Transverse colon (tissue), 4 donors: ENCODE data around the gene ZNF705A. TPM values are rescaled to one million over a fixed set of nuclear protein-coding genes. Genes with fewer than 3 reads are reported as not detected.
"Not testable (repeated sequence)": the region's sequence is repeated elsewhere in the genome, so short reads cannot be mapped to it uniquely, and the experiment has no call there.

Experiments used
- DNase-seq: peaks from one replicate; pipeline ENCODE4 v3.0.0-alpha.2; 2019
- H3K27ac ChIP-seq, 4 donors: fragments of 200-600 bp; sonication (generic); 2 replicates each; pipeline ENCODE4 v1.5.1; 2016 to 2018; ENCODE audit warnings: inconsistent platforms in 4 of 4
- H3K27me3 ChIP-seq: fragments of 200-600 bp; sonication (generic); 2 replicates; pipeline ENCODE4 v1.5.1; 2017; ENCODE audit warnings: inconsistent platforms
- H3K36me3 ChIP-seq, 4 donors: fragments of 200-600 bp; sonication (generic); 2 replicates each; pipeline ENCODE4 v1.5.1; 2017 to 2019; ENCODE audit warnings: inconsistent platforms in 4 of 4
- H3K4me1 ChIP-seq, 4 donors: fragments of 200-600 bp; sonication (generic); 2 replicates each; pipeline ENCODE4 v1.5.1; 2017 to 2020; ENCODE audit warnings: inconsistent platforms in 4 of 4
- H3K4me3 ChIP-seq, 4 donors: fragments of 200-600 bp; sonication (generic); 1 replicate in 1 of 4; 2 replicates in 3 of 4; pipeline versions ENCODE4 v1.5.1 to v1.6.1; 2017 to 2019; ENCODE audit warnings: inconsistent platforms in 4 of 4
- H3K9me3 ChIP-seq, 2 donors: fragments of 200-600 bp; sonication (generic); 2 replicates each; pipeline ENCODE4 v1.5.1; 2017 to 2019; ENCODE audit warnings: inconsistent platforms in 2 of 2
- WGBS, 2 donors: methylation state at CpG; one replicate each; pipeline ENCODE4 v1.1.5; 2018; ENCODE audit warnings: low coverage in 1 of 2; 5-methylcytosine and 5-hydroxymethylcytosine counted together
- in situ Hi-C, 4 donors: fragments of 200-750 bp; cut with MboI; loops; one replicate each; pipeline versions ENCODE4 v1.15.0 to v1.15.1; 2017; ENCODE audit warnings: low sequenced_read_pairs in 3 of 4, low pct_ligation_motif_present in 1 of 4, low pct_unique_long_range_greater_than_20kb in 1 of 4
- intact Hi-C: fragments of 100-400 bp; cut with DNase I; formaldehyde crosslinking; loops from one replicate; pipeline ENCODE4 v1.15.1; 2023; ENCODE audit warnings: low total_unique reads
- total RNA-seq, 4 donors: library from RNA; depleted of rRNA; stranded (reverse); fragments of >200 nt; gene quantifications; one replicate each; pipeline ENCODE4 v1.1.0, GENCODE V29; 2016

The ZNF705A gene
- total RNA-seq, 4 donors from 2014 or later = not detected

DNA sequence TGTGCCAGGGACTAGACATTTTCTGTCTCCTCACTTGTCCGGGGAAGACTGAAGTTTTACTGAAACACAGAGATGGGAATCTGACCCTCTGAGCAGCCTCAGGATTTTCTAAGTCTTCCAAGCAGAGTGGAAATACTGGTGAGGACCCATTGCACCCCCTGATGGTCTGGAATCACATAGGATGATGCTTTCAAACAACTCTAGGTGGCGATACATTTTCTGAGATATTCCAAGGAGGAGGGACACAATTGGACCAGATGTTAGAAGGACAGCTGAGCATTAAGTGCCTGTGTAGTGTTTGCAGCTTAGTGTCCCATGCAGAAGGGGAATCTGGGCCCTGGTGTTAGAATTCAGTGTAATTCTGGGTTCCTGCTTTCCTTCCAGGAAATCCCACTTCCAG lies 31.3 kb downstream of the ZNF705A start:
- intact Hi-C loops, H3K36me3 ChIP-seq, H3K4me3 ChIP-seq, H3K9me3 ChIP-seq, in situ Hi-C loops, H3K27me3 ChIP-seq, DNase-seq, H3K27ac ChIP-seq, H3K4me1 ChIP-seq: not testable (repeated sequence)
- 83% methylated on average over 2 of the region's 2 CpGs; no CpG with 5 or more reads in 1 of the 2 donors for WGBS, 2 donors

DNA sequence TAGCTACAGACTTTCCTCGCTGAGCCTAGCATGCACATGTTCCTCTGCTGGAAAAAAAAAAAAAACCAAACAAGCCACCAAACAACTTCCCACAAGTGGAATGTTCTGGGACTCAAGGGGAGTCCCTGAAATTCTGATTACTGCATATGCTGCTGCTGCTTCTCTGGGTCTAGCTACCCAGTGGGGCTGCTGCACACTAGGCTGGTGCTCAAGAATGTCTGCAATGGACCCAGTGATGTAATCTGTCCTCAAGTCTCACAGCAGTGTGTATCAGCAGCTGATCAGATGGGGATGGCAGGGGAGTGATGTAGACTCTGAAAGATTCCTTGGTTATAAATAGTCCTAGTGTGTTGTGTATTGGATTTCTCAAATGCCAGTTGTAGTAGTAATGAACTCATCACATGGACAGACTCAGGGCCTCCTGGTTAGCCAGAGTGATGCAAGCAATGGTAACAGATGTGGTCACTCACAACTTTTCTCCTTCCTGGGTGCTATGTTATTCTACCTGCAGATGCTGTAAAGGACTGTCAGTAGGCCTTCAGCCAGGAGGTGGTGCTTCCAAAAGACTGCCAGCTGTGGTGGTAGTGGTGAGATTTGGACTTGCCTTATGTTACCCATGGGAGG lies 41.0 kb downstream of the ZNF705A start:
- H3K36me3 ChIP-seq, intact Hi-C loops, H3K27me3 ChIP-seq, H3K4me3 ChIP-seq, H3K27ac ChIP-seq, H3K9me3 ChIP-seq, in situ Hi-C loops, DNase-seq, H3K4me1 ChIP-seq: not testable (repeated sequence)
- 91% methylated on average over 1 of the region's 1 CpG; no CpG with 5 or more reads in 1 of the 2 donors for WGBS, 2 donors

DNA sequence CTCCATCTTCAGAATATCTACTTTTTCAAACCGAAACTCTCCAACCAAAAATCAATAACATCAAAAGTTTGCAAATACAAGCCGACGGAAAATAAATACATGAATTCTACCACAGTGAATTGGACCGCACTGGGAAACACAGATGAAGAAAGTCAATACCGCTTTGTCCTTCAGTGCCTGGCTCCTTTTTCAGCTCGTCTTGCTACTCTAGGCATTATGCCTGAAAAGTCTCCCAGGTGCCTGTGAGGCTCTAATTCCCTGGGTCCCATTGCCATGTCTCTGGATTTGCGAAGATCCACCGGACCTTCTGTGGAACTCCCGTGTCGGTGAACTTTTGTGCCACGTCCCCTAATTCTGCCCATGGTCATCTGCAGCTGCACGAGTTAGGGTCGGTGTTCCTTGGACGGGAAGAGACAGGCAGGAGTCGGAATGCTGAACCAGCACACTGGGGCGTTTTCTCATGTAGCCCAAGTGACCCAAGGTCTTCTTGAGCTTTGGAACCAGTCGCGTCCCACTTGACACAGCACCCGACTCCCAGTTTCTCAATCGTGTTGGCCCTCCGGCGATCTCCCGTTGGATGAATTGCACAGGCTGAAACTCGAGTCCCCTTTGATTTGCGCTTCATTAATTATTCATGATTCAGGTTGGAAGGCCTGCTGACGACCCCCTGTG lies 62.0 kb downstream of the ZNF705A start:
- DNase-seq, H3K9me3 ChIP-seq, H3K27ac ChIP-seq, H3K36me3 ChIP-seq, intact Hi-C loops, H3K4me1 ChIP-seq, in situ Hi-C loops, H3K4me3 ChIP-seq, H3K27me3 ChIP-seq: not testable (repeated sequence)
- 84 to 90% methylated on average over 6 to 26 of the region's 26 CpGs for WGBS, 2 donors

DNA sequence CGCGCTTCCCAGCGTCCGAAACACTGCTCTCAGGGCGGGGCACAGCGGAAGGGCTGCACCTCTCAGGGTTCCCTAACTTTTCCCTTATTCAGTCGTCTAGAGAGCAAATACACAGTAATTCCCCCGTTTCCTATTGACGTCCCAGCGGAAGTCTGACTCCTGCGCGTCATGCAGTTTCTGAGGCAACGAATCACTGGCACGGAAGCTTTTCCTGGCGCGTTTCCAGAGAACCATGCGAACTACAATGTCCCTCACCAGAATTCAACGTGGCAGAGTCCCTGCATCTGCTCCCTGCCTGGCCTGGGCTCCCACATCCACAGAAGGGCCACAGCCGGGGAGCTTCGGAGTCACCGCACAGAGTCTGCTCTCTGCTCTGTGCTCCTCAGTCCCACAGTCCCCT lies 64.6 kb downstream of the ZNF705A start:
- H3K27ac ChIP-seq, H3K36me3 ChIP-seq, in situ Hi-C loops, H3K27me3 ChIP-seq, DNase-seq, intact Hi-C loops, H3K4me1 ChIP-seq, H3K9me3 ChIP-seq, H3K4me3 ChIP-seq: not testable (repeated sequence)
- 84 to 88% methylated on average over 8 to 21 of the region's 21 CpGs for WGBS, 2 donors

DNA sequence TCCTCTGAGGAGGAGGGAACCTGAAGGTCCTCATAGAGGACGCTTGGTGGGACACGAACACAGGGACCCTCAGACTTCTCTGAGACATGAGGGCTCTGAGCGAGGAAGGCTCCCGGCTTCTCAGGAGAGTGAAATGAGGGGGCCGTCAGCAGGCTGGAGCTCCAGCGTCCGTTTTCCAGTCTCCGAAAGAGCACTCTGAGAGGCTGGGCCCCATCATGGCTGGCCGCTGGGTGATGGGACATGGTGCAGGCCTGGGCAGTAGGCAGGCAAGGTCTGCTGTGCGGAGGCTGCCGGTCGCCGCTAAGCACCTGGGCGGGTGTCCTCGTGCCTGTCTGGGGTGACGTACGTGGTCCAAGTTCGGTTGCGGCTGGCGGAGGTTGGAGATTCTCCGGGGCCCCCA lies 65.0 kb downstream of the ZNF705A start:
- H3K36me3 ChIP-seq, DNase-seq, H3K27me3 ChIP-seq, H3K27ac ChIP-seq, H3K4me3 ChIP-seq, H3K9me3 ChIP-seq, intact Hi-C loops, H3K4me1 ChIP-seq, in situ Hi-C loops: not testable (repeated sequence)
- 91% methylated on average over 21 of the region's 21 CpGs; no CpG with 5 or more reads in 1 of the 2 donors for WGBS, 2 donors

DNA sequence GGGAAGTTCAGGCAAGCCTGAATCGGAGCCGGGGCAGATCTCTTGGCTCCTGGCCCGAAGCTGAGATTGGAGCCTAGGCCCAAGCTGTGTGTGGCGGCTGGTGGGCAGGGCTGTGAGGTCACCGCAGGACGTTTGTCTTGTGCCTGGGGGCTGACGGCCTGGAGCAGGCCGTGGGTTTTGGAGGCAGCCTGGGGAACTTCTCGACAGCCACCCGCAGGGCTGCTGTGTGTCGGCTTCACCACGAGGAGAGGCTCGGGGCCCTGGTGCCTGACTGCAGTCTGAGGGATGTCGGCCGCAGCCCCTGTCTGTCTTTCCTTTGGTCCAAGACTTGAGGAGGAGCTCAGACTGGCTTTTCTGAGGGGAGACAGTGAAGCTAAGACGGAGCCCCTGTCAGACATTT lies 65.5 kb downstream of the ZNF705A start:
- H3K27ac ChIP-seq, H3K36me3 ChIP-seq, in situ Hi-C loops, H3K4me3 ChIP-seq, H3K27me3 ChIP-seq, H3K9me3 ChIP-seq, DNase-seq, H3K4me1 ChIP-seq, intact Hi-C loops: not testable (repeated sequence)
- 88 to 94% methylated on average over 3 to 16 of the region's 16 CpGs for WGBS, 2 donors

DNA sequence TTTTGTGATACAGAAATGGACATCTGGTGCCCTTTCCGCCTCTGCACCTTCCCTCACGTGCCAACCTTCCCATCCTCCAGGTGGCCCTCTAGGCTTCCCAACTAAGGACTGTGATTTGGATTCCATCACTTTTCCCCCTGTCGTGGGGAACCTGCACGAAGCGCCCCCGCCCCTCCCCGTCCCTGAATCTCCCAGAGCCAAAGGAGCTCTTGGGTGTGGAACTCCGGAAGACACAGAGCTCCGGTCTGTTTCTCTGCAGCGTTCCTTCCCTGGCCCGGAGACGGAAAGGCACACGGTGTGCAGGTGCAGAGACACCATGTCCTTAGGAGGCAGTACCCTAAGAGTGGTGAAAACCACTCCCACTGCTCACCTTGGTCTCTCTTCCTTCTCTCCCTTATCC lies 66.8 kb downstream of the ZNF705A start:
- H3K36me3 ChIP-seq, H3K9me3 ChIP-seq, in situ Hi-C loops, H3K4me3 ChIP-seq, H3K27ac ChIP-seq, intact Hi-C loops, H3K27me3 ChIP-seq, DNase-seq, H3K4me1 ChIP-seq: not testable (repeated sequence)
- WGBS, 2 donors = 81 to 85% methylated on average over 7 to 13 of the region's 13 CpGs

DNA sequence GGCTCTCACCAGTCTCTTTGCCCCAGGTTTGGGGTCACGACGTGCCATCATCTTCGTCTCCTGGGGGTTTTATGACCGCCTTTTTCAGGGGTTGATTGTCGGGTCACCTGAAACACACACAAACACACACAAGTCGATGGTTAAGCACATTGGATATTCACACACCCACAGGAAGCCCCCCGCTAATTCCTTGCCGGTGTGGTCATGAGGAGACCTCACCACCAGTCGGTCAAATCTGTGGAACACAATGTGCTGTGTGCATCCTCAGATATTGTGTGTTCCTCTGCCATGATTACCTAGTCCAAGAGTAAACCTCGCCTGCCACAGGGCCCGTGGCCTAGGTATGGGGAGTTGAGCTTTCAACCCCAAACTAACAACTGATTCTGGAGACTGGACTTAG lies 68.0 kb downstream of the ZNF705A start:
- WGBS, 2 donors = 90% methylated on average over 9 of the region's 11 CpGs; no CpG with 5 or more reads in 1 of the 2 donors
- intact Hi-C loops, H3K4me3 ChIP-seq, DNase-seq, H3K27ac ChIP-seq, H3K36me3 ChIP-seq, H3K9me3 ChIP-seq, H3K4me1 ChIP-seq, H3K27me3 ChIP-seq: not testable (repeated sequence)
- in situ Hi-C loops = loop anchor here in 2 of 4 donors (25.0 kb wide), 1 partner anchor 112 kb away; the partner anchor contains the start of gene CLEC4A (in 2 of the 2)
